Stimulated activated CD8-positive, alpha-beta memory T cell treated with anti-CD3 and anti-CD28 coated beads, Interleukin-12 subunit alpha, Interleukin-12 subunit beta, amount 100 ng/mL, for 4 hours (primary cell): ENCODE results near the gene OR2T11.
"Not testable (repeated sequence)": the region's sequence is repeated elsewhere in the genome, so short reads cannot be mapped to it uniquely, and the experiment has no call there.

Experiments
- DNase-seq: peaks from one replicate; pipeline ENCODE4 v3.0.0-alpha.2; 2020; ENCODE audit warnings: low read depth

Gene OR2T11

DNA sequence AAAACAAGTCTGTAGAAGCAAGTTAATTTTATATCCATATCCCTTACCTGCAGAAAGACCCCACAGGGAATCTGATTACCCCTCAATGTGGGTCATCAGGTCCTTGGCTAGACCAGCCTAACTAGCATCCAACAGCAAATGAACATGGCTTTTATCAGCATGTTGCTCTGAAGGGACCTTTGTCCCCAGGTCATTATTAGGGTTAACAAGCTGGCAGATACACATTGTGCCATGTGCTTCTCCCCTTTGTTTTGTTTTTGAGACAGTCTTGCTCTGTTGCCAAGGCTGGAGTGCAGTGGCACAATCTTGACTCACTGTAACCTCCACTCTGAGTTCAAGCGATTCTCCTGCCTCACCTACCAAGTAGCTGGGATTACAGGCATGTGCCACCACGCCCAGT, at the start of gene OR2T11:
OR2T11 (minus strand) TSS at position 101 of the 400 bp plus-strand sequence. CDS start 7,963 bp downstream, outside the sequence.
- not testable (repeated sequence) for DNase-seq

GRCh38 chr1:248681651-248682050, 46.8 kb upstream of the OR2T11 start:
- no peak for DNase-seq

DNA sequence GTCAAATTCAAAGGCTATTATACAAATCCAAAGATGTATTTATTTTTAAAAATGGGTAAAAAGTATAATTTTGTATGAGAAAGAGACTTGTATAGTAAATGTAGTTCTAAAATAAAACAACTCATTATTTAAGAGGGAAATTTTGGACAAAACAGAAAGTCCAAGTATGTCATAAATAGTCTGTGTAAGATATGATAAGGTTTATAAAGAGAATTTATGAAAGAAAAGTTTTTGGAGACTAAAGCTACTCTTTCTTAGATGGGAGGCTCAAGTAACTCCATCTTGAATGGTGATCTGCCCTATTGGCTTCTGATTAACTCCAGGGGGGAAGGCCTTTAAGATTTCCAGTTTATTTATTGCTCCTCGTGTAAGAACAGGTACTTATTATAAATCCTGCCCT, 35.1 kb upstream of the OR2T11 start:
- no peak for DNase-seq

- DNase-seq = not testable (repeated sequence)
These were observed 28.8 kb upstream of the OR2T11 start for GRCh38 chr1:248663453-248664328.

DNA sequence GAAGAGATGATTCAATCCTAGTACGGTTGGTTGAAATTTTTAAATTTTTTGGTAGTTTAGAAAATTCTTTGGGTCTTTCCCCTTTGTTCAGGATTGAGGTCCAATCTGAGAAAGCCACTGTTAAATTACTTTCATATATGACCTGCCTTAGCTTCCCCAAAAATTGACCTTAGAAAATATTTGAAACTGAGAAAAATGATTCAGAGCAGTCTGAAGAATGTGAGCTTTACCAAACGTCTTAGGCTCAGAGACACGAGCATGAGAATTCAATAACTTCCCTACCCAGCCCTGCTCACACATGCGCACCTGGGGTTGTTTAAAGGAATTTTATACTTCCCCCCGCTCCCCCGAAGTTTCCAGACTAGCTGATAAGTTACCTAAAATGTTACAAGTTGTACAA, 21.9 kb upstream of the OR2T11 start:
- not testable (repeated sequence) for DNase-seq

DNA sequence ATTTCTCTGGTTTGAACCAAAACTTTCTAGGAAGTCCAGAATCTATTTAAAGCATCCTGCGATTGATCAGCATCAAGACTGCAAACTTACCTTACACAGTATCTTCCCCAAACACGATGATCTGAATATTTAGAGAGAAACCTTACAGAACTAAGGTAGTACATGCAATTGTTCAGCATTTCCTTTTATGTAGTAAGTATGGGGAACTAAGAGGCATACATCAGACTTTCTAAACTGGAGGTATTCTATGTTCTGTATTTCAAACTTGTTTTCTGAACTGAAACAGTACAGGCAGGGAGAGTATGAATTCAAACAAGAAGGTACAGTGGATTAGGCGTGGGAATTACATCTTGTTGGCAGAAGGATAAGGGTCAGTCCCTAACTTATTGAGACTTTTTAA, 20.5 kb upstream of the OR2T11 start, which contains the start of gene OR2T27:
OR2T27 (minus strand) TSS at position 175 of the 400 bp plus-strand sequence. CDS start 4,644 bp downstream, outside the sequence.
- DNase-seq = not testable (repeated sequence)

DNA sequence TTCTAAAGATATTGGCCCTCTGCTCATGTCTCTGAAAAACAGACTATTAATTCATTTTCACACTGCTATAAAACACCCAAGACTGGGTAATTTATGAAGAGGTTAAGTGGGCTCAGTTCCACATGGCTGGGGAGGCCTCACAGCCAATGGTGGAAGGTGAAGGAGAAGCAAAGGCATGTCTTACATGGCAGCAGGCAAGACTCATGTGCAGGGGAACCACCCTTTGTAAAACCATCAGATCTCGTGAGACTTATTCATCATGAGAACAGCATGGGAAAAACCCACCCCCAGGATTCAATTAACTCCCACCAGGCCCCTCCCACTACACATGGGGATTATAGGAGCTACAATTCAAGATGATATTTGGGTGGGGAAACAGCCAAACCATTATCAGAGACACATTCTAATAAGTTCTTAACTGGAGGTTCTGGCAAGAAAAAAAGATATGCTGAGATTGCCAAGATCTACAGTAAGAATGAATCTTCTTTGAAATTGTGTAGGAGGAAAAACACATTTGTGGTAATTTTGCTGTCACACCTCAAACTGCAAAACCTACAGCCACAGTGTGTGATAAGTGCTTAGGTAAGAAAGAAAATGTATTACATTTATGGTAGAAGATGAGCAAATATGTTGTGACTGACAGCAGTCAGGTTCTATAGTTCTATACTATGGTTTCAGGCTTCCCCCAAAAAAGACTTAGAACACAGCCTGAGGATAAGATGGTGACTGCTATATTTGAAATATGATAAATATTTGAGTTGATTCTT, 14.1 kb upstream of the OR2T11 start:
- DNase-seq = not testable (repeated sequence)

DNA sequence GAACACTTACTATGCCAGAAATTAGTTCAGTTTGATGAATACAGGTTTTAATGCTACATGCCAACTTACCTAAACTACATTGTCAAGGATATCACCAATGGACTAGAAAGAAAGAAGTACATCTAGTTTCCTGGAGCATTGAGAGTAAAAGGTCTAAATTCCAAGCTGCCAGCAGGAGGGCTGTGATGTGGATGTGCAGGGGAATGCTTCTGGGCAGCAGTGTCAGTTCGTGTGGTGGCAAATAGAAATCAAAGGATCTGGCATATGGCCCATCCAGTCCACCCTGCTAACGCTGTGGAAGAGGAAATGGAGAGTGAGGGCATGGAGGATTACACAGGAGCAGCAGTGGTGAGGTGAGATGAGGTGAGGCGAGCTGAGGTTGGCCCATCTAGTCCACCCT, 10.3 kb upstream of the OR2T11 start, which contains the start of gene OR2T35:
OR2T35 (minus strand) TSS at position 101 of the 400 bp plus-strand sequence. CDS start 6,020 bp downstream, outside the sequence.
- DNase-seq = not testable (repeated sequence)

DNA sequence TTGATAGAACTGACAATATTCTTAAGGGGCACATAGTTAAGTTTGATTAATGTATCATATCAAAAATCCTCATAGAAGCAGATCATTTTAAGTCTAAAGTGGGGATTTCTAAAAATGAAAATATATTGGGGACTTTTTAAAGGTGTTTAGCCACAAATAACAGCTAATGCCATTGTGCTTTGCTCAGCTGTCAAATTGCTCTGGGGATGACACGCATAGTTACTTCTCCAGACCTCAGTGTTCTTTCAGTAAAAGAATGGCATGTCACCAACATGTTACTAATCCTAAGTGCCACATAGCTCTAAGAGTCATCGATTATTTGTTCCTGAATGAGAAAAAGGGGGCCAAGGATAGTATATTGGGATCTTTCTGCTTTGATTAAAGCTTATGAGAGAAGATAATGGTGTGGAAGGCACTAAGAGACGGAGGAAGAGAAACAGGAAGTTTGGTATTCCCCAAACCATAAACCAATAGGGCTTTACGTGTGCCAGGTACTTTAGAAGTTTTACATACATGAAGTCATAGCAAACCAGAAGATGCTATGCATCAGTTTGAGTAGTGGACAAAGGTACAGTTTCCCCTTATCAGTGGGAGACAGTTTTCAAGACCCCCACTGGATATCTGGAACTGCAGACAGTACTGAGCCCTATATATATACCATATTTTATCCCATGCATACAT, 8.2 kb upstream of the OR2T11 start:
- DNase-seq = not testable (repeated sequence)

DNA sequence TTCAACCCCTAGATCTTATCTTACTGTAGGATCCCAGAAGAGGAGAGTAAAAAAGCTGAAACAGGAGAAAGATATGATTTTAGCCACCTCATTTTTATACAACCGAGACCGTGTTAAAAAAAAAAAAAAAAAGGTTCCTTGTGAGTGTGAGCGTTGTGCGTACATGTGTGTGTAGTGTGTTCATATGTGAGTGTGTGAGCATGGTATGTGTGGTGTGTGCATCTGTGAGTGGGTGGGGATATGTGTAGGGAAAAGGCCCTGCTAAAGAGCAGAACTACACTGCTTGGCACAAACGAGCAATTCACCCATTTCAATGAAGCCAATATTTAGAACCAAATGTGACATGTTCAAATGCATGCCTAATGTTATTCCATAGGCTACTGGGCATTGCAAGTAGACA, 6.7 kb upstream of the OR2T11 start:
- not testable (repeated sequence) for DNase-seq

GRCh38 chr1:248640906-248641305, 6.0 kb upstream of the OR2T11 start:
- DNase-seq = not testable (repeated sequence)

DNA sequence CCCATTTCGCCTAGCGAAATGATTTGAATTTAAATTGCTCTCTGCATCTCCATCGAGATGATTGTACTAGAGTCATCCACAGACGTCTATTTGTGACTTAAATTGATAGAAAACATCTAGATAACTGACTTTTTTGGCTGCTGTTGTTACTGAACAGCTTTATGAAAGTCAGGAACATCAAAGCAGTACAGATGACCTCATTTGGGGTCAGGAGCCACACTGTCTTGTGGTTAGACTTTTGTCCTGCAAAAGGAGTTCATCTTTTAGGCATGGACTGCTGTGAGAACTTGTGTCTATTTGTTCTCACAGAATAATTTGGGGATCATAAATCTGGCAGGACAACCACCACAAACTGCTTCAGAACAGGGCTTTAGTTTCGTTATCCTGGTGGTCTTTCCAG, 4.8 kb upstream of the OR2T11 start:
- not testable (repeated sequence) for DNase-seq

DNA sequence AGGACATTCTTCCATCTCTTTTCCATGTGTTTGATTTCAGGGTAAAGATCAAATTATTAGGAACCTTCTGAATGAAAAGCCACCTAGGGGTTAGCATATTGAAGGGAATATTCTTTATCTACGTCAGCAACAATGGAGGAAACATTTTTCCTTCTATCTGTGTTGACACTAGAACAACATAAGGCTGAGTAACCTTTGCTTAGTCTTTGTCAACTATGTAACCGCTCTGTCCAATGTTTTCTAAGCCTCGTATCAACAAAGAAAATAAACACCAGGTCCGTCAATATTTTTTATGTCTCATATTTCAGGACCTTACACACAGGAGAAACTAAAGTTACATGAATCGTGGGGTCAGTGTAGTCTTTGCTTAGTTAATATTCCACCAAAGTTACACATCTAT, 1.7 kb upstream of the OR2T11 start:
- not testable (repeated sequence) for DNase-seq

- DNase-seq = no peak
These were observed 3.4 kb downstream of the OR2T11 start for GRCh38 chr1:248631354-248632008.

DNA sequence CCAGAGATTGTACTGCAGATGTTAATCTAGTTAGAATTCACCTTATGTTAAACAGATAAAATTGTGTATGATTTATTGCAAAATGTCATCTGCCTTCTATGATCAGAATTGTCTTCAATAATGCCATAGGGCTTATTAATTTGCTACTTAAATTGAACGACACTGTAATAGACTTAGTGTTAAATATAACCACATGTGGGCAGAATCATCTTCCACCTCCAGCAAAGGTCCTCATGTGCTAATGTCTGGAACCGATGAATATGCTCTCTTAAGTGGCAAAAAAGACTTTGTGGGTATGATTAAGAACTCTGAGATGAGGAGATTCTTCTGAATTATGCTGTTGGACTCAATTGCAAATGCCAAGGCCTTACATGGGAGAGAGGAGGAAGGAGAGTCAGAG, 4.3 kb downstream of the OR2T11 start:
- DNase-seq = no peak

DNA sequence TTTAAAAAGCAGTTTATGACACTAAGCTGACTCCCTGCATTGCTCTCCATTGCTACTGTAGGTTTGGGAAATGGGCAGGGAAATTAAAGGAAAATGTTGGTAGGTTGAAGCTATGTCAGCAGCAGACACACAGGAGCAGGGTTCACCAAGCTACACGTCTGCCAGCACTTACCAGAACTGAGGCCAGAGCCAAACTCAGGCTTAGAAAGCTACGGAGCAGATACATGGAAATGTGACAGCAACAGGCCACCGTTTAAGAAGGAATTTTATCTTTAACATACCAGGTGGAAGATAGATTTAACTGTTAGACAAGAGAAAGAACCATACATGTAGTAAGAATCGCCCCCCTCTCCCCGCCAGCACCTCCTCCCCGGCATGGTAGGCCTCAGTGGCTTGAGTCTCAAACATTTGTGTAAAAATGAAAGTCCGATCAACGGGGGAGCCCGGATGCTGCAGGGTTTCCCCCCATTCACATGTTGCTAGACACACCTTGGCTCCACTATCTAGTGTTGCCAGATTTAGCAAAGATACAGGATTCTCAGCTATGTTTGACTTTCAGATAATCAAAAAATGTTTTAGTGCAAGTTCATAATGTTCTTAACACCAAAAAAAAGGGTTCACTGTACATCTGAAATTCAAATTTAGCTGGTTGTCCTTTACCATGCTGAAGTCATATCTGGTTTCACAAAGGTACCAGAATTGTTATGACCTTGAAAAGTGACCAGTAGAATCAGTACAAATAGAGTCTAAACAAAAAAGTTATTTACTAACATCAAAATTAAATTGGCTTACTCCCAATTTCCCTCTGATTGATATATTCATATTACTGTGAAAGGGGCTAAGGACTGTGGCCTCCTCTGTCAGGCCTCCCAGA, 6.7 kb downstream of the OR2T11 start:
- no peak for DNase-seq

DNA sequence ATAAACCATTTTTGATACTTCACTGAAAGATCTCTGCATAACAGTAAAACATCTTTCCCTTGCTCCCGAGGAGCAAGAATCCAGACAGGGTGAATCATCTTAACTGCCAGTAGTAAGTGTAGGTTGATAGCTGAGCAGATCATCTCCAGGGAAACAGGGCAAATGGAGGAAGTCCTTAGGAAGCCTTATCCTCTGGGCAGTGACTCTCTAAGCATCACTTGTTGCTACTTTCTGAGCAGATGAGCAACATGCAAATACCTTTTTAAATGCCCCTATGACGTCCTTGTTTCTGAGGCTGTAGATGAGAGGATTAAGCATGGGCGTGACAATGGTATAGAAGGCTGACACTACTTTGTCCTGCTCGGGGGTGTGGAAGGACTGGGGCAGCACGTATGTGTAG, 8.9 kb downstream of the OR2T11 start:
- DNase-seq = no peak

GRCh38 chr1:248625166-248625565, 9.7 kb downstream of the OR2T11 start:
- DNase-seq = no peak

DNA sequence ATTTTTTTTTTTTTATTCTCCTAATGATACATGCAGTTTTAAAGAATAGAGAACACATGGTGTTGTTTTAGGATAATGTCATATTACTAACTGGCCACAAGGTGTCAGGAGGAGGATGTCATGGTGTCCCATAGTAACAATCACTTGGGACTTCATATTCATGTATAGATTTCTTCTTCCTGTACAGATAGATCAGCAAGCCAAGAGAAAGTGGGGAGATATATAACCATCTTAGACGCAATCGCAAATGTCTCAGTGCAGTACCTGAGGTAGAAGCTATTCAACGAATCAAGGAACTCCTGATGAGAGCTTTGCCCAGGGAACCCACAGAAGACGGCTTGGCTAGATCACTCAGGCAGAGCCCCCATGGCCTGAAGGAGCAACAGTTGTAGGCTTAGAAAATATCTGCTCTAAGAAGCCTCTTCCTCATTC, 12.3 kb downstream of the OR2T11 start:
- no peak for DNase-seq

GRCh38 chr1:248621770-248622169, 13.1 kb downstream of the OR2T11 start:
- DNase-seq = no peak

DNA sequence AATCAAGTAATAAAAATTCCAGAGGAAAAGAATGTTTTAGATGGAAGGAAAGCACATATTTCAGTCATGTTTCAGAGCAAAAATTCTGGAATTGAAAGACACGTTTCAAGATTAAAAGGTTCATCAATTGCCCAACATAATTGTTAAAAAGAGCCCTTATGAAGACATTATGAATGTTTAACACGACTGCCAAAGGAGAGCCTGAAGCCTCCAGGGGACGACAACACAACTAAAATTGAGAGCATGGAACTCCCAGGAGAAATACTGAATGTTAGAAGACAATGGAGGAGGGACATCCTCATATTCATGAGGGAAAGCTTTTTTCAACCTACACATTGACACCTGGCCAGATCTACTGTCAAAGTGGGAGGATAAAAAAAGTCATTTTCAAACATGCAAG, 16.0 kb downstream of the OR2T11 start:
- no peak for DNase-seq
